HG03025 (cell line): ENCODE measurements around the gene PAK1.
"Not testable (repeated sequence)": the region's sequence is repeated elsewhere in the genome, so short reads cannot be mapped to it uniquely, and the experiment has no call there.

Source experiments
- ATAC-seq: cut with Tn5 transposase; IDR thresholded peaks from one replicate; pipeline ENCODE4 v1.9.1; 2021; ENCODE audit warnings: mild to moderate bottlenecking, moderate library complexity; ENCODE audit not compliant: unreplicated experiment, low FRiP score

PAK1 gene

DNA sequence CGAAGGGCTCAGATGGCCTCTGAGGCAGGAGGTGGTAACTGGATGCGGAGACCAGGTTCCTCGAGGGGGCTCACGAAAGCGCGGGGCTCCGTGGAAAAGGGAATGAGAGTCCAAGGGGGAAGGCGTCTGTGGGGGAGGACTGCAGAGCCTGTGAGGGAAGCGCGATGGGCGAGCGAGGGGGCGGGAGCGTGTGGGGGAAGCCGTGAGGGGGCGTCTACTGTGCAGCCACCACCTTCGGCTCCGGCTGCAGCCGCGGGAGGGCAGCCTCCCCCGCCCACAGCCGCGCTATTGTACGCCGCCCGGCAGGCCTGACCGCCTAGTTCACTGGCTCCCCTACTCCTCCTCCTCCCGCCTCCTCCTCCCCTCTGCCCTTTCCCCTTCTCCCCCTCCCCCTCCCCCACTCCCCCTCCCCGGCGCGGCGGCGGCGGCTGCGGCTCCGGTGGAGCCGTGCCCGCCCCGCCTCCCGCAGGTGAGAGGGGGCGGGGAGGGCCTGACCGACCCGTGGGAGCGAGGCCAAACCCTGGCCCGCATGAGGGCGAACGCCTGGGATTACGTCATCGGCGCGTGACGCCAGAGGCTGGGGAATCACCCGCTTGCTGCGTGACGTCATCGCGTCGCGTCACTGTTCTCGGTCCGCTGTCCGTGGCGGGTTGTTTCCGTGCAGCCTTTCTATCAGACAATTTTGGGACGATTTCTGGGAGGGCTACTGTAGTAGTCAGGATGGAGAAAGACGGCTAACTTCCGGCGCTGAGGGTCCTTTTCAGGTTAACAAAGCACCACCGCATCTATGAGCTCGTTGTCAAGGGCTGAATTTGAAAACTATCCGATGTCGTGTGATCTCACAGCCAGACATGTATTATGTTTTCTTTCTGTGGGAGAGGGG, at the start of gene PAK1:
PAK1 (minus strand) TSS at position 294 of the 883 bp plus-strand sequence. CDS start 81,574 bp downstream, outside the sequence.
- peak; percentile 64 for ATAC-seq

DNA sequence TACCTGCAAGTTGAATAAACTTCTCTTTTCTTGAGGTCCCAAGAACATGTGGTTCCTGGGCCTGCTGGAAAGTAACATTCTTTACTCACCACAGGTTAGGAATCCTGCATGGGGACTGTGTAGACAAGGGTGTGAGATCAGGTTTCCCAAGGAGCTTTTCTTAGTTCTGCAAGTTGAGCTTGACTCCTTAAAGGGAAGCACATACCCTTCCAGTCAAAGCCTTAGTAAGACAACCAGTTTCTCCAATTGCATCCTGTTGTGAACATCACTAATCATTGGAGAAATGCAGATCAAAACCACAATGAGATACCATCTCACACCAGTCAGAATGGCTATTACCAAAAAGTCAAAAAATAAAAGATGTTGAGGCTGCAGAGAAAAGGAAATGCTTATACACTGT, 48.3 kb upstream of the PAK1 start:
- ATAC-seq: no peak

DNA sequence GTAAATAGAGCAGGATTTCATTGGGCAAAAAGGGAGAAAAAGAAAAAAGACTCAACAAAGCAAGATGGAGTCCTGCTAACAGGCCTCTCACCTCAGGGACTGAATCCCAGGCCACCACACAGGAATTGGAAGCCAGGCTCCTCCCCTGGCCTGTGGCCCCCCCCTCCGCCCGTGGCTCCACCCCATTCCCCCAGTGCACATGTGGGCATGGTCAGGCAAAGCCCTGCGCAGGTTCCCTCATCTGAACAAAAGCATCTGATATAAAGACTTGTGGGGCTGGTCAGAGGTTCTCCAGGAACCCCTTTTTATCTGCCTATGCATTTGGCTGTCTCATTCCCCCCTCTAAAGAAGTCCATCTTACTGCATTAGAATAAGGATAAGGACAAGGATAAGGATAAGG, 46.0 kb upstream of the PAK1 start:
- ATAC-seq: no peak

DNA sequence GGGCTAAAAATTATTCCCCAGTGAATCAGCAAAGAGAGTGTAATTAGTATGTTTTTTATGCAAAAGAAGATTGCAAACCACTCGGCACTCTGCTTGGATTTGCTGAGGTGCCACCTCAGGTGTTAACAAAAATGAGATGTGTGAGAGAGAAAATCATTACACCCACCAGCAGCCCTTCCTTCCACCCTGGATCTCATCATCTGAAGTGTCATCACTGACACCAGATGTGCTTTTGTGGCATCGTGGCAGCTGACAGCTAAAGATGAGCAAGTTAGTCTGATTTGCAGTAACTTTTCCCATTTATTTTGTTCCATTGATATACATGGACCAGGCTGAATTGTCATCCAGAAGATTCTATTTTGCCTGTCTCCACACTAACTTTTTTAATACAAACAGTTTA, 44.6 kb upstream of the PAK1 start:
- no peak for ATAC-seq

- no peak for ATAC-seq
Observed at GRCh38 chr11:77517753-77518152, 43.9 kb upstream of the PAK1 start.

GRCh38 chr11:77517226-77517625, 43.3 kb upstream of the PAK1 start:
- no peak for ATAC-seq

DNA sequence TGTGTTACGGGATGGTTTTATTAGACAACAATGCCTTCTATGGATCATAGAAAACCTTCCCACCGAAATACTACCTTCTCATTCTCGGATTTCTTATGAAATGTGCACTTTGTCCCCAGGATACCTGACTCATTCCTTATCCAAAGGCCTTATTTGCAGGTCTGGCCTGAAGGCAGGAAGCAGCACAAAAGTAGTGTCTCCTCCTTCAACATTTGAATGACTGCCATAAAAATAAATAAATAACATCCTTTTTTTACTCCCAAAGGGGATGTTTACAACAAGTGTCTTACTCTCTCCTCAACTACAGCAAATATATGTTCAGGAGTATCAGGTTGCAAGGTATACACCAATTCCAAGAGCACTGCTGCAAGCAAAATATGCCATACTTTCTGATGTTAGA, 41.6 kb upstream of the PAK1 start:
- ATAC-seq: no peak

GRCh38 chr11:77515063-77515462, 41.2 kb upstream of the PAK1 start:
- no peak for ATAC-seq

- no peak for ATAC-seq
Observed at GRCh38 chr11:77512092-77512491, 38.2 kb upstream of the PAK1 start.

GRCh38 chr11:77510851-77511250, 37.0 kb upstream of the PAK1 start:
- no peak for ATAC-seq

- no peak for ATAC-seq
Observed at GRCh38 chr11:77510095-77510494, 36.2 kb upstream of the PAK1 start.

- ATAC-seq: no peak
Observed at GRCh38 chr11:77508019-77508418, 34.1 kb upstream of the PAK1 start.

GRCh38 chr11:77506857-77507256, 33.0 kb upstream of the PAK1 start:
- no peak for ATAC-seq

DNA sequence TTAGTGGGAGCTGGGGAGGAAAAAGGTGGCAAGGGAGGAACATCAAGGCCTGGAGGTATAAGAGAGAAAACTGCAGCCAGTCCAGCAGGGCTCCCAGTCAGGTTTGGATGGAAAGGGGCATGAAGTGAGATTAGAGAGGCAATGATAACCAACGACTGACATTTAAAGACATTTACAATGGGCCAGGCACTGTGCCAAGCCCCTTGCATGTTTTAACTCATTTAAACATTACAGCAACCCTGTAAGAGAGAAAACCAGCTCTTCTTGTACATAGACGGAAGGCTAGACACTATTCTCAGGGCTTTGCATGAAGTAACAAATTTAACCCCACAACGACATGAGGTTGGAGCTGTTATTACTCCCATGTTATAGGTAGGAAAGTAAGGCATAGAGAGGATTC, 32.1 kb upstream of the PAK1 start:
- ATAC-seq: no peak

DNA sequence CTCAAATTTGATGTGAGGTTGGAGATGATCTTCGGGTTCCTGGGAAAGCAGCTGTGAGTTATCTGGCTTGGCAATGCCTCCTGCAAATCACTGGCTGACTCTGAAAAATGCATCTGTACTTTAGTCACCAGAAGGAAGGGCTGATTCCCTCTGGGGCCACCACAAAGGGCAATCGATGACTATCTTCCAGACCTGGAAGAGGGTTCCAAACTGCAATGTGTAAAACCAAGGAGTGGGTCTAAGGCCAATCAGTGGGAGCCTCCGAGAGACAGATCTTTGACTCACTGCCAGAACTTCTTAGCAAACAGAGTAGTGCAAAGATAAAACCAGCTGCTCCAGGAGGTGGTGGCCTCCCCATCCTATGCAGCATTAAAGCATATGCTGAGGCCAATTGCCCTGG, 29.1 kb upstream of the PAK1 start:
- ATAC-seq: no peak

GRCh38 chr11:77502346-77502905, 28.5 kb upstream of the PAK1 start:
- ATAC-seq: no peak

- no peak for ATAC-seq
Observed at GRCh38 chr11:77501758-77502157, 27.9 kb upstream of the PAK1 start.

GRCh38 chr11:77497368-77497767, 23.5 kb upstream of the PAK1 start:
- no peak for ATAC-seq

DNA sequence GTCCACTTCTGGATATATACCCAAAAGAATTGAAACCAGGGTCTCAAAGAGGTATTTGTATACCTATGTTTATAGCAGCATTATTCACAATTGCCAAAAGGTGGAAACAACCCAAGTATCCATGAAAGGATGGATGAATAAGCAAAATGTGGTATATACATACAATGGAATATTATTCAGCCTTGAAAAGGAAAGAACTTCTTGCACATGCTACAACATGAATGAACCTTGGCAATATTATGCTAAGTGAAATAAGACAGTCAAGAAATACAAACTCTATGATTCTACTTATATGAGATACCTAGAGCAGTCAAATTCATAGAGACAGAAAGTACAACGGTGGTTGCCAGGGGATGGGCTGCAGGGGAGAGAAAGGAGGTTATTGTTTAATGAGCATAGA, 21.6 kb upstream of the PAK1 start:
- no peak for ATAC-seq

GRCh38 chr11:77490035-77490434, 16.1 kb upstream of the PAK1 start:
- ATAC-seq: not testable (repeated sequence)

GRCh38 chr11:77487790-77488189, 13.9 kb upstream of the PAK1 start:
- ATAC-seq: no peak

- no peak for ATAC-seq
Observed at GRCh38 chr11:77479746-77480352, 6.0 kb upstream of the PAK1 start.
